Right atrium auricular region (tissue), 2 donors: Measurements from ENCODE around the gene MAP2K5. TPM values are rescaled to one million over a fixed set of nuclear protein-coding genes. Genes with fewer than 3 reads are reported as not detected.

Source experiments
- DNase-seq: peaks from one replicate; pipeline ENCODE4 v3.0.0-alpha.2; 2019; ENCODE audit warnings: low spot score
- H3K27ac ChIP-seq, 2 donors: fragments of 200-600 bp; sonication (generic); 1 replicate in 1 of 2; 2 replicates in 1 of 2; pipeline ENCODE4 v1.5.1; 2016 to 2019
- H3K27me3 ChIP-seq, 2 donors: fragments of 200-600 bp; sonication (generic); one replicate each; pipeline versions ENCODE4 v1.5.1 to v1.6.0; 2017 to 2019
- H3K36me3 ChIP-seq: fragments of 200-600 bp; sonication (generic); one replicate; pipeline ENCODE4 v1.5.1; 2016
- H3K4me1 ChIP-seq, 2 donors: fragments of 200-600 bp; sonication (generic); one replicate each; pipeline versions ENCODE4 v1.5.1 to v1.6.0; 2017 to 2019
- H3K4me3 ChIP-seq, 2 donors: fragments of 200-600 bp; sonication (generic); 1 replicate in 1 of 2; 2 replicates in 1 of 2; pipeline ENCODE4 v1.5.1; 2017 to 2019; ENCODE audit warnings: mild to moderate bottlenecking in 1 of 2, moderate library complexity in 1 of 2
- H3K9me3 ChIP-seq, 2 donors: fragments of 200-600 bp; sonication (generic); one replicate each; pipeline ENCODE4 v1.5.1; 2019
- total RNA-seq, 2 donors: library from RNA; depleted of rRNA; stranded (reverse); fragments of >200 nt; gene quantifications; one replicate each; pipeline ENCODE4 v1.1.0, GENCODE V29; 2016
- TF ChIP-seq, protein P1 (sequence below), 2 donors: fragments of 200-600 bp; sonication (generic); IDR thresholded peaks; one replicate each; pipeline ENCODE4 v1.5.1; 2019; ENCODE audit warnings: antibody characterized with exemption in 2 of 2

MAP2K5 gene
- total RNA-seq, 2 donors from 2014 or later, result 5.8 to 6.7 TPM

DNA sequence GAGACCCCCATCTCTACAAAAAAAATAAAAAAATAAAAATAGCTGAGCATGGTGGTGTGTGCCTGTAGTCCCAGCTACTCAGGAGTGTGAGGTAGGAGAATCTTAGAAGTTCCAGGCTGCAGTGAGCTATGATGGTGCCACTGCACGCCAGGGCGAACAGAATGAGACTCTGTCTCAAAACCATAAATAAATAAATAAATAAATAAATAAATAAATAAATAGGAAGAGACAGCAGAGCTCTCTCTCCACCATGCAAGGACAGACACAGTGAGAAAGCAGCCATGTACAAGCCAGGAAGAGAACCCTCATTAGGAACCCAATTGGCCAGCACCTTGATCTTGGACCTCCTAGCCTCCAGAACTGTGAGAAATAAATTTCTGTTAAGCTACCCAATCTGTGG is 26.9 kb upstream of the MAP2K5 start:
- TF ChIP-seq, protein P1, sequence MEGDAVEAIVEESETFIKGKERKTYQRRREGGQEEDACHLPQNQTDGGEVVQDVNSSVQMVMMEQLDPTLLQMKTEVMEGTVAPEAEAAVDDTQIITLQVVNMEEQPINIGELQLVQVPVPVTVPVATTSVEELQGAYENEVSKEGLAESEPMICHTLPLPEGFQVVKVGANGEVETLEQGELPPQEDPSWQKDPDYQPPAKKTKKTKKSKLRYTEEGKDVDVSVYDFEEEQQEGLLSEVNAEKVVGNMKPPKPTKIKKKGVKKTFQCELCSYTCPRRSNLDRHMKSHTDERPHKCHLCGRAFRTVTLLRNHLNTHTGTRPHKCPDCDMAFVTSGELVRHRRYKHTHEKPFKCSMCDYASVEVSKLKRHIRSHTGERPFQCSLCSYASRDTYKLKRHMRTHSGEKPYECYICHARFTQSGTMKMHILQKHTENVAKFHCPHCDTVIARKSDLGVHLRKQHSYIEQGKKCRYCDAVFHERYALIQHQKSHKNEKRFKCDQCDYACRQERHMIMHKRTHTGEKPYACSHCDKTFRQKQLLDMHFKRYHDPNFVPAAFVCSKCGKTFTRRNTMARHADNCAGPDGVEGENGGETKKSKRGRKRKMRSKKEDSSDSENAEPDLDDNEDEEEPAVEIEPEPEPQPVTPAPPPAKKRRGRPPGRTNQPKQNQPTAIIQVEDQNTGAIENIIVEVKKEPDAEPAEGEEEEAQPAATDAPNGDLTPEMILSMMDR (IDR thresholded peaks at IDR 0.05), result no peak
- H3K36me3 ChIP-seq, result peaks cover 30% of the 10 kb centered on the region
- DNase-seq, result no peak

DNA sequence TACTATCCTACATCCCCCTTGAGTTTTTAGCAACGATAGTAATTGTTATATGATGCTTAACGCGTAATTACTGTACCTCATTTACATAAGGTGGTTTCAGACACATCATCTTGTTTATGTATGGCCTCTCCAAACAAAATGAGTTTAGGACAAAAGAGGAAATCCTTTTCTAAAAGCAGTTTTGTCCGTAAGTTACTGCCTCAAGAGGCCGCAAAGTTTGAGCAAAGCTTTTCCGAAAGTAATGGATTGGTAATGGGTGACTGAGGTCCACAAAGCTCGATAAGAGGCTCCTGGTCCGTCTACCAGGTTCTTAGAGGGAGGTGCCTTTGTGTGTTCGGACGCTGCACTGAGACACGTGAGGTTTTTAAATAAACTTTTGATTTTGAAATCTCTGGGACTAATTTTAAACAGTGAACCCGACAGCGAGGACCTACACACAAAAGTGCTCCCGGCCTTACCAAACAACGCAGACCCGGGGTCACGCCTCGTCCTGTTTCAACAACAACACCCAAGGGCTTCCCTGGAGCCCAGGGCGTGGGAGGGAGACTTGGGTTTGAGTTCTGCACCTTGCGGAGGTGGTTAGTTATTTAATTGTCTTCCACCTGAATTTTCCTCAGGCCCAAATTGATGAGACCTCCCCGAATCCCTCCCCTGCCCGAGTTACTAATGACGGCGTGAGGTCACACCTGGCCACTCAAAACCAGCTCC is 22.0 kb upstream of the MAP2K5 start:
- no peak for DNase-seq
- Histone ChIP-seq H3K4me1 (peaks cover 0 to 31% of the 10 kb centered on the region in 2 donors), H3K27me3 (no peaks in the 10 kb centered on the region), H3K9me3 (no peaks in the 10 kb centered on the region), H3K36me3 (no peaks in the 10 kb centered on the region), H3K27ac (peak overlapping the region; percentile 97 to 98), H3K4me3 (peak overlapping the region; percentile 73 to 90)
- TF ChIP-seq, protein P1 (IDR thresholded peaks at IDR 0.05), result no peak

More for the DNA sequence above, 26.9 kb upstream of the MAP2K5 start:
- Histone ChIP-seq H3K4me1 (peaks cover 0 to 7% of the 10 kb centered on the region in 2 donors), H3K27me3 (no peaks in the 10 kb centered on the region), H3K27ac (no peak overlapping the region), H3K9me3 (no peaks in the 10 kb centered on the region), H3K4me3 (no peak overlapping the region)

DNA sequence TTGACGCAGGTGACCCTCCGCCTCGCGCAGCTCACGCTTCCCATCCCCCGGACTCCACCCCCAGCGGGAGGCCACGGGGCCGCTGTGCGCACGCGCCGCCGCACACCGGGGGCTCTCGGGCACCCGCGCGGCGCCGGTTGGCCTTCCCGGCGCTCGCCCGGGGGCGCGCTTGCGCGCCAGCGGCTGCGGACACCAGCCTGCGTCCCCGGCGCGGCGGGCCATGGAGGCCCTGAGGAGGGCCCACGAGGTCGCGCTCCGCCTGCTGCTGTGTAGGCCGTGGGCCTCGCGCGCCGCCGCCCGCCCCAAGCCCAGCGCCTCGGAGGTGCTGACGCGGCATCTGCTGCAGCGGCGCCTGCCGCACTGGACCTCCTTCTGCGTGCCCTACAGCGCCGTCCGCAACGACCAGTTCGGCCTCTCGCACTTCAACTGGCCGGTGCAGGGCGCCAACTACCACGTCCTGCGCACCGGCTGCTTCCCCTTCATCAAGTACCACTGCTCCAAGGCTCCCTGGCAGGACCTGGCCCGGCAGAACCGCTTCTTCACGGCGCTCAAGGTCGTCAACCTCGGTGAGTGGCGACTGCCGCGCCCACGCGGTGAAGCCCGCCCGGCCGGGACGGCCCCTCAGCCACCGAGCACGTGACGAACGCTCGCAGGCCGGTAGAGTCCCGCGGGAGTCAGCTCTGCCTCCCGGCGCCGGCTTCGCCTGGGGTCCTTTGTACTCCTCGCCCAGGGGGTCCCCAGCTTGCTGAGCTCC is 21.3 kb upstream of the MAP2K5 start, which contains the start of gene C15orf61:
Gene C15orf61, plus strand, starts transcription at position 103 of the 754 bp plus-strand sequence. Its CDS starts 118 bp downstream, at position 221.
- peak within 1 kb of the TSS; percentile 73 to 90 for H3K4me3 ChIP-seq
- peak; percentile 69 for DNase-seq
- no peaks in the 10 kb centered on the region for H3K9me3 ChIP-seq
- no peaks in the 10 kb centered on the region for H3K36me3 ChIP-seq
- TF ChIP-seq, protein P1 (IDR thresholded peaks at IDR 0.05), result peak in 1 of 2 donors; percentile 15
- no peaks in the 10 kb centered on the region for H3K27me3 ChIP-seq
- H3K4me1 ChIP-seq, result peaks cover 0 to 31% of the 10 kb centered on the region in 2 donors
- H3K27ac ChIP-seq, result peak within 1 kb of the TSS; percentile 97 to 98

DNA sequence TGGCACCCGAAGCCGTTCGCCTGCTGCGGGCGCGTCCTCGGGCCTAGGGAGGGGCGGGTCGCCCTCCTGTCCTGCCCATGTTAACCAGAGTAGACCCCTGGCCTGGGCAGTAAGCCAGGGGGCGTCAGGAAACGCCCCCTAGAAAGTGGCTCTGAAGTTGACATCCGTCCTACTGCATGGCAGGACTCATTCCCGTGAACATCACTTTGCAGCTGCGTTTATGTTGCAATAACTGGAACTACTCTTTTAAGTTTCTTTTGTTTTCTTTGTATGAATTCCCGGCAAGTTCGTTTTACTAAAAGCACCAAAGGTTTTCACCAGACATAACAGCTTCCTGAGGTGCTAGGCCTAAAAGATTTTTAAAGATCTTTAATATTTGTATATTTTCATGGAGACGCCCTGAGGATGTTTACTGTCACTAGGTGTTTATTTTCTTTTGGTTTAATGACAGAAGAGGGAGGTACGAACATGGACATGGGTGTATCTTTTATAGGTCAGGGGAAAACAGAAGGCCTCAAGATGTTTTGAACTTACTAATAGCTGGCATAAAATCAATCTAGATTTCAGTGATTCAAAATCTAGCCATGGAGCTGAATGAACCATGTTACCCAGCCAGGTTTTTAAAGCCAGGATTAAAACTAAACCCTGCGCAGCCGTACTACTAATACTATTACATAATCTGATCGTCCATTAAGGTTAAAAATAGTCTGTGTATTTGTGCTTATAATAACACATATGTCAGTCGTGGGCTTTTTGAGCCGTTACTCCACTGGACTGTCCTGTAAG is 20.5 kb upstream of the MAP2K5 start:
- peak overlapping the region; percentile 73 to 90 for H3K4me3 ChIP-seq
- H3K36me3 ChIP-seq, result peaks cover under 1% of the 10 kb centered on the region
- H3K4me1 ChIP-seq, result peaks cover 0 to 31% of the 10 kb centered on the region in 2 donors
- TF ChIP-seq, protein P1 (IDR thresholded peaks at IDR 0.05), result no peak
- H3K9me3 ChIP-seq, result no peaks in the 10 kb centered on the region
- DNase-seq, result no peak
- H3K27me3 ChIP-seq, result no peaks in the 10 kb centered on the region
- peak overlapping the region; percentile 97 to 98 for H3K27ac ChIP-seq

DNA sequence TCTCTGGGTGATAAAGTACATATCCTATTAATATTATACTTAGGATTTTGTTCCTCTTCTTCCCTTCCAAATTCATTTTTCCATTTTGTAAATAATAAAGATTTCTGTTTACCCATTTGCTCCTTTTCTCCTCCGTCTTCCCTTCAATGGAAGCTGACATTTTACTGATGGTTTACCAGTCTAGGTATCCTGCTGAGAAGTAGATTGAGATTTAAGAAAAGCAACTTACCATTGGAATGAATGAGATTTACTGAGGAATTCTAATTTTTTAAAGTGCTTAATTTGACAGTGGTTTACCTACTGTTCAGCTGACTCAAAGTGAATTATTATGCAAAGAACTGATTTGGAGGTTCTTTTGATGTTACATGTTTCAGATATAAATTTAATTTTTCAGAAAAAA is 19.2 kb upstream of the MAP2K5 start:
- peak overlapping the region in 1 of 2 donors; percentile 97 for H3K27ac ChIP-seq

More for the DNA sequence above, 19.2 kb upstream of the MAP2K5 start:
- H3K36me3 ChIP-seq, result peaks cover 7% of the 10 kb centered on the region
- no peaks in the 10 kb centered on the region for H3K9me3 ChIP-seq
- H3K4me1 ChIP-seq, result peaks cover 0 to 31% of the 10 kb centered on the region in 2 donors
- DNase-seq, result no peak
- TF ChIP-seq, protein P1 (IDR thresholded peaks at IDR 0.05), result no peak
- H3K4me3 ChIP-seq, result no peak overlapping the region
- H3K27me3 ChIP-seq, result no peaks in the 10 kb centered on the region
